NCI-H2196 treated with DMSO at 0.1 percent for 48 hours (cell line): ENCODE data around the gene ENPP7.

Source experiments
- DNase-seq: peaks from one replicate; lab custom pipeline; 2025; ENCODE audit not compliant: unreplicated experiment; lab: John Stamatoyannopoulos, UW

The ENPP7 gene

DNA sequence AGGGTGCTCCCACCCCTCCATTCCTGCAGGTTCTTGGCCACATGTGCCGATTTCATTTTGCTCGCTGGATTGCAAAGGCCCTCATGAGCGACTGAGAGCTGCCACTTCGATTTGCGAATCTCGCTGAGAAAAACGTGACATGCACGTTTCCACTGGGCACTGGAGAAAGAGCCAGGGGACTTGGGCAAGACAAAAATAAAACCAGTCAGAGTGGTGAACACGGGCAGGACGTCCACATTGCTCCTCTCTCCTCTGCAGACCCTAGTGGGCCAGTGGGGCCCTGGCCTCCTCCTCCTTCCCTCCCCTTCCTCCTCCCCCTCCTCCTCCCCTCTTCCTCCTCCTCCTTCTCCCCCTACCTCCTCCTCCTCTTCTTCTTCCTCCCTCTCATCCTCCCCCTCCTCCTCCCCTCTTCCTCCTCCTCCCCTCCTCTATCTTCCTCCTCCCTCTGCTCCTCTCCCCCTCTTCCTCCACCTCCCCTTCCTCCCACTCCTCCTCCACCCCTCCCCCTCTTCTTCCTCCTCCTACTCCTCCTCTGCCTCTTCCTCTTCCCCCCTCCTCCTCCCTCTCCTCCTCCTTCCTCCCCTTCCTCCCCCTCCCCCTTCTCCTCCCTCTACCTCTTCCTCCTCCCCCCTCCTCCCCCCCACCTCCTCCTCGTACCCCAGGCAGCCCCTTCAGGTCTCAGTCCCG lies 28.1 kb upstream of the ENPP7 start:
- no peak for DNase-seq

DNA sequence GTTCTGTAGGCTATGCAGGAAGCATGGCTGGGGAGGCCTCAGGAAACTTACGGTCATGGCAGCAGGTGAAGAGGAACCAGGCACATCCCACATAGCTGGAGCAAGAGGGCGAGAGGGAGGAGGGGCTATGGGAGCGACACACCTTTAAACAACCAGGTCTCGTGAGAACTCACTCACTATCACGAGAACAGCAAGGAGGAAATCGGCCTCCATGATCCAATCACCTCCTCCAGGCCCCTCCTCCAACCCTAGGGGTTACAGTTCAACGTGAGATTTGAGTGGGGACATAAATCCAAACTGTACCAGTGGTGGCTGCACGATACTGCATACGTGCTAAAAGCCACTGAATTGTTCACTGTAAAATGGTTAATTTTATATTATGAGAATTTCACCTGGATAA lies 26.1 kb upstream of the ENPP7 start:
- no peak for DNase-seq

DNA sequence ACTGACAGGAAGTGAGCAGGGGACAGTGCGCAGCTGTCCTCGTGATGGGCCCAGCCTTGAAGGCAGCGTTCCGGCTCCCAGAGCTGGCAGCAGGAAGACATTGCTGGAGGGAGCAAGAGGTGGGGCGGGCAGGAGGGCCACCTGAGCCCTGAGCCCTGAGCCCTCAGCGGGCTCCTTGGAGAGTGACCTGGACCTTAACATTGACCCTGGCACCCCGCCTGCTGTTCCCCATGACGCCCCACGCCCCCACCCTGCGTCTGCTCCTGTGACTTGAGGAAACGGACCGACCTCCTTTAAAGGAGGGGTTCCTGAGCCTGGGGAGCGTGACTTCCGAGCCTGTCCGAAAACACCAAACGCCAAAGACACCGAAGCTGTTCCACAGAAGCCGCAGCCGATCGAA lies 25.1 kb upstream of the ENPP7 start:
- no peak for DNase-seq

DNA sequence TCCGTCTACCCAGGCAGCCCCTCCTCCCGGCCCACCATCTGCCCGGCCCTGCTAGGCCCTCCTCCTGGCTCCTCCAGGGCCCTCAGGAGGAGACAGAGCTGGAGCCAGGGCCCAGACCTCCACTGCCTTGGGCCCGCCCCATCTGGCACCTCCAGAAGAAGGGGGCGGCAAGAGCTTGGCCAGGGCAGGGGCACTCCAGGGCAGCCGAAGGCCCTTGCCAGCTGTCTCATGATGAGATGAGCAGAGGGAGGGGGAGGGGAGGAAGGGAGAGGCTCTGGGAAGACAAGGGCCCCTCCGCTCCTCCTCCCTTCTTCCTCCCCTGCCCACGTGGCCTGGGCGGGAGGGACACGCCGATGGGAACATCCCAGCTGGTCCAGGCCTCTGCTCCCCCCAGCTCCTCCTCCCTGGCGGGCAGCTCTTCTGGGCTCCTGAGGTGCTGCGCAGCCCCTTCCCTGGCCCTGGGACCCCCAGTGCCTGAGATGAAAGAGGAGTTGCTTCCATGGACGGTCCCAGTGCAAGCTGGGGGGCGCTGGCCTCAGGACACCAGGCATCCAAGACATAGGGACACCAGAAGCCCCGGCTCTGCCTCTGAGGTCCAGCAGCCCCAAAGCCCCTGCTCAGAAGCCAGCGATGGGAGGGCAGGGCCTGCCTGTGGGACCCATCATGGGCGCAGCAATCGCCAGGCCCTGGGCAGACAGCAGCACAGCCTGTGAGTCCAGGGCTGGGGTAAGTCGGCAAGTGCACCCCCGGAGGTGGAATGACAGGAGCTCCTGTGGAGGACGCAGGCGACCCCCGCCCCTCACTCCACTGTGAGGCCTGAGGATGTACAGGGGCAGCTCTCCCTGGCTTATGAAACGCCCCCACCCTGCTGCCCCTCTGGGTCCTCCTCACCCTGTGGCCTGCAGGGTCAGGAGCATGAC lies 23.6 kb upstream of the ENPP7 start:
- no peak for DNase-seq

DNA sequence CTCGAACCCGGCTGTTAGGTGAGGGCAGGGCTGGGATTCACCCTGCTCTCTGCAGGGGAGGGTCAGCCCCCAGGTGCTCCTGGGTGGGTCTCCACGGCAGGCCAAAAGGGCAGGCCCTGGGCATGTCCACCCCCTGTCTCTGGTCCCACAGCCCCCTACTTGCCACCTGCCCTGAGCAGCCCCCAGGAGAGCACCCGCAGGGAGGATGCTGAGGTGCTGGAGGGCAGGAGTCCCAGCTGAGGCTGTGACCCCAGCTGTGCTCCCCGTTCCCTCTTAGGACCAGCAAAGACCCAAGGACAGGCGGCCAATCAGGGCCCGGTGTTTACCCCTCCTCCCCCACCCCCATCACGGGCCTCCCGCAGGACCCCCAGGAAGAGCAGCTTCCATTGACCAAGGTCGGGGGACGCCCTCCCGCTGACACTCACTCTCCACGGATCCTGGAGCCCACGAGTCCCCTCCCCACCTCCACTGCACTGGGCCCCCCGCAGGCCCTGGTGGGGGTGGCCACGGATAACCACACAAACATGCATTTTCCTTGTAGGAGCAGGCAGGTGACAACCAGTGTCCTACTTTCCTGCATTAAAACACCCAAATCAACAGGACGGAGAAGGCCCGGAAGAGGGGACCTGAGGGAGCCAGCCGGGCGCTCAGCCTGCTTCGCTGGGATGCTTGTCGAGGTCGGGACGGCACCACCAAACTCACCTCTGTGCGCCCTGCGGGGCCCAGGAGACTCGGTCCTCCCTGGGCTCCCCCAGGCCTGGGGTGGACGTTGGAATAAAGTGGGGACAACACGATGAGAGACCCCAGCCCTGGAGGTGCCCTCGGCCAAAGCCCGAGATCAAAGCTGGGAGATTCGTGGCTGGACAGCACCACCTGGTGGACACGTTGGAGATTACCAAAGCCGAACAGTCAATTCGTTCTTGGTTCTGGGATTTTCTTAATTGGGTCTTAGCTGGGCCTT lies 22.5 kb upstream of the ENPP7 start:
- DNase-seq: peak; percentile 43

DNA sequence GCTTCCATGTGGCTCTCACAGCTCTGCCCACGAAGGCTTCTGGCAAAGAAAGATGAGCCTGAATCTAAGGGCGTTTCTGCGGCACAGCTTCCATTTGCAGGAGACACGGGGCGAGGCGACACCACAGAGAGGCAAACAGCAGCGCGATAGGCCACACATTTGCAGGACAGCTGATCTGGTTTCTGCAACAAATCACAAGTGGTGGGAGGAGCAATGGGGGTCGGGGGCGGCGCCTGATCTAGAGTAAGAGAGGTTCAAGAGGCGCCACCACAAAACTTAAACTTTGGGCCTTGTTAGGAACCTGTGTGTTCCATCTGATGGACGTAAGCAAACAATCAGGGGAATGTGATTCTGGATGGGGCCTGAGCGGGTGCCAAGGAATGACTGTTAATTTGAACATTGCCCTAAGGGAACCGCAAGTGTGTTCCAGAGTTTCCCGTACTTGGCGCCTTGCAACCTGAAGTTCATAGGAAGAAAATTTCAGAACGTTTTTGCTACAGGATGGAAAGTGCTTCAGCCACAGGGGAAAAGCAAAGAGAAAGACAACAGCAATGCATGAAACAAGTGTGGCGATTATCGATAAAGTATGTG lies 18.9 kb upstream of the ENPP7 start:
- no peak for DNase-seq

DNA sequence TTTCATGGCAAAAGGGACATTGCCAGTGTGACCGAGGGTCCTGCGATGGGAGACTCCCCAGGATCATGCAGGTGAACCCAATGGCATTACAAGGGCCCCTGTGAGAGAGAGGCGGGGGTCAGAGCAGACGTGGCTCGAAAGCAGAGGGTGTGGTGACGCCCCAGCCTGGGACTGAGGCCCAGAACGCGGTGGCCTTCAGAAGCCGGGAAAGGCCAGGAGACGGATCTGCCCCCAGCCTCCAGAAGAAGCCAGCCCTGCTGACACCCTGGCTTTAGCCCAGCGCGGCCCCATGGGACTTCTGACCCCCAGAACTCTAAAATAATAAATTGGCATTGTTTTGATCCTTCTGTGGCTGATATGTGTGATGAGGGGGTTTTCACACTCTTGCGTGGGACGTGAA lies 17.4 kb upstream of the ENPP7 start:
- DNase-seq: no peak

DNA sequence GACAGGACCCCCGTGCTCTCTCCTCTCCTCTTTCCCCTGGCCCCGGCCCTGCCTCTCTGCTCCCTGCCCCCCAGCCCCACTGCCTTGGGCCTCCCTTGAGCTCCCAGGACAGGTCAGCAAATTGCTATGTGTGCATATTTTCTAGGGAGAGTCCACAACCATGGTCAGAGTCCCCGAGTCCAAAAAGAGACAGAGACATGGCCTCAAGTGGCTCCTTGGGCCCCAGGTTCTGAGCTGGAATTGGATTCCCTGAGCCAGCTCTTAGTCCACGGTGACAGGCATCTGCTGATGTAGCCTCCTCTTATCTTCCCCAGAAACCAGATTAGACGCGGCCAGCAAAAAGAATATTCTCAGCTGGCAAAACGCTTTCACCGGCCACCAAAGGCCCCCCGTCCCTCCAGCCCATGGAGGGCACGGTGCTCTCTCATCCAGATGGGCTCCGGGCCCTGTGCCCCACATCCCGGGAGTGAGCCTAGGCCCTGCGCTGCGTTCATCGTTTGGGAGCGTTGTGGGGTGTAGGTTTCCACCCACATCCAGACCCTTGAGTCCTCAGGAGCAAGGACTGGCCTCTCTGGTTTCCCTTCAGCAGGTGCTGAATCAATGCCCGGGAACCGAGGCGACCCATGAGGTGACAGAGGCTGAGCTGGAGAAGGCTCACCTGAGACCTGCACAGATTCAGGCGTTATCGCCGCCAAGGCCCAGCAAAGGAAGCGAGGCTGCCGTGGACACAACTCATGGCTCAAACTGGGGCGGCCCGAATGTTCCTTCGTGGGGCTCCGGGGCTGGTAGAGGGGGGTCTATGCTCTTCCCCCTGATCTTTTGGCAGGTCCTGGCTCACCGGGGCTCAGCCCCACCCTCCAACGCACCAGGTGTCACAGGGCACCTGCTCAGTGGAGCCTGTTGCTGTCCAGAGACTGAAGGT lies 16.3 kb upstream of the ENPP7 start:
- DNase-seq: no peak

DNA sequence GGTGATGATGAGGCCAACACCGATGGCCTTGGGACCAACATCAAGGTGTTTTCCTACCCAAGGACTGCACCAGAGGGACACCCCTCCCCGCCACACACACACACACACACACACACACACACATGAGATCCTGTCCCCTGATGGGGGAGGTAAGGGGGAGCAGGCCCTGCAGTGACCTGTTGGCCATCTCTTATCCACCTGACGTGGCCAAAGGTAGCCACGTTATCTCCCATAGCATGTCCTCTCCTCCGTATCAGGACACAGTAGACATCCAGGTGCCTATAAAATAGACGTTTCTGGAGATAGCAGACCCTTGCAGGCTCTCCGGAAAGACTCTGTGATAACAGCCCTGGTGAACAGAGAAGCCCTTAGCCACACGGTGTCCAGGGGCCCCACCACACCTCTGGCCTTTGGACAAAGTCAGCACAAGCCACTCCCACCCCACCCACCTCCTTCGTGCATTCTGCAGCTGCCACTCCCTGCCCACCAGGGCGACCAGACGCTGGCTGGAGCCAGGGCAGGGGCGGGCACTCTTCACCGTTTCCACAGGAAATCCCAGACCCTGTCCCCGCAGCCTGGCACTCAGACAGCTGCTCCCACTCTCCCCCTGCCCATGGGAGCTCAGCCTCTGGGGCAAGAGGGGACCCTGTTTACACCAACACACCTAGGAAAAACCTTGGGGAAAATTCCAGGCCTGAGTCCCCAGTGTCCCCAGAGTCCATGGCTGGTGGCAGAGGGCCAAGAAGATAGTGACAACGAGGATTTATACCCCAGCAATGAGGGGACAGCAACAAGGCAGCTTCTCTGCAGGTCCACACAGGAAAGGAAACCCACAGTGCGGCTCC lies 15.4 kb upstream of the ENPP7 start:
- no peak for DNase-seq

DNA sequence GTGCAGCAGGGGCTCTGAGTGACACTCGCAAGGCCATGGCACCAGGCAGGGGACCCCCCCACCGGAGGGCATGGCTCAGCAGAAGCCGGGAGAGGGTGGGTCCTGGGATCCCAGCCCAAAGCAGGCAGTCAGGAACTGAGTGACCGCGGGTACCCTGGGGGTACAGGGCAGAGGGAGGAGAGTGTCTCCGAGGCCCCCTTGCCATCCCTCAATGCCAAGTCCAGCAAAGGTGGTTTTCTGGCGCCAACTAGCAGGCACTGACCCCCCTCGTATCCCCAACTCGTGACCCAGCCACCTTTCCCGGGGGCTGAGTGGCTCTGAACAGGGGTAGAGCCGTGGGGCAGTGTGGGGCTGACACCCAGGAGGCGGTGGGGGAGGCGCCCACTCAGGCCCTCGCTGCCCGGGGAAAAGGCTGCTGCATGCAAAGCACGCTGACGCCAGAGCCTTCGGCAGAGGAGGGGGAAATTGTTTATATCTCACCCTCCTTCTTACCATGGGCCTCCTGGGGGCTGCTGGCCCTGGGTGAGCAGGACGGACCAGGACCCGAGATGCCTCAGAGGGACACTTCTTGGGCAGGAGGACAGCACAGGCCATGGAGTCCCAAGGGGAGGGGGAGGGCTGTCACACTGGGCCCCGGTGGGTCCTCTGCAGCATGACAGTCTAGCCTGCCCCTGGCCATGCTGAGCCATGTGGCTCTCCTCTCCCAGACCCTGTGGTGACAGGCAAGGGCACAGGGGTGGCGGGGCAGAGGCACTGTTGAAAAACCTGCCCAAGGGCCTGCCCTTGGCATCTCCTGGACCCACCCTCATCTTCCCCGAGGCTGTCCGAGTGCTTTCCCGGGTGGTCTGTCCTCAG lies 14.6 kb upstream of the ENPP7 start:
- DNase-seq: no peak

DNA sequence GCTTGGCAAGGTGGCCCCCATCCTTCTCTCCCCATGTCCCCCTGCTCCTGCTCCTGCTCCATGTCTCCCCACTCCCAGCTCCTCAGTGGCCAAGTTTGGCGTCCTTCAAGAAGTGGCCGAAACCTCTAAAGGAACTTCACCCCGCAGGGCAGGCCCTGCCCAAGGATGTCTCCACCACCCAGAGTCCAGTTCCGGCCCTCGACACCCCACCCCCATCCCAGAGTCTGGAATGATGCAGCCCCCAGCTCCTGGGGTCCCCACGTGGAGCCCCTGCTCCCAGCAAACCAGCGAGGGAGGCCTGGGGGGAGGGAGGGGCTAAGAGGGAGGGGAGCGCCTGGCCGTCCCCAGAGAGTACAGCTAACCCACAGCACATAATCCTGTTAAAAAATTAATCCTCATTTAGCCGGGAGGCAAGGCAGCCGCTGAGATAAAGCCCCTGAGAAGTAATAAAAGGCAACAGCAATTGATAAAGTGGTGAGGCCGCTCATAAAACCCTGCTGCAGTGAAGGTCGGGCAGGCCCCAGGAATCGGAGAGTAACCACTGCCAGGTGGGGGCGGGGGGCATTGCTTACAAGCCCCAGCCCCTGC lies 9.9 kb upstream of the ENPP7 start:
- no peak for DNase-seq

DNA sequence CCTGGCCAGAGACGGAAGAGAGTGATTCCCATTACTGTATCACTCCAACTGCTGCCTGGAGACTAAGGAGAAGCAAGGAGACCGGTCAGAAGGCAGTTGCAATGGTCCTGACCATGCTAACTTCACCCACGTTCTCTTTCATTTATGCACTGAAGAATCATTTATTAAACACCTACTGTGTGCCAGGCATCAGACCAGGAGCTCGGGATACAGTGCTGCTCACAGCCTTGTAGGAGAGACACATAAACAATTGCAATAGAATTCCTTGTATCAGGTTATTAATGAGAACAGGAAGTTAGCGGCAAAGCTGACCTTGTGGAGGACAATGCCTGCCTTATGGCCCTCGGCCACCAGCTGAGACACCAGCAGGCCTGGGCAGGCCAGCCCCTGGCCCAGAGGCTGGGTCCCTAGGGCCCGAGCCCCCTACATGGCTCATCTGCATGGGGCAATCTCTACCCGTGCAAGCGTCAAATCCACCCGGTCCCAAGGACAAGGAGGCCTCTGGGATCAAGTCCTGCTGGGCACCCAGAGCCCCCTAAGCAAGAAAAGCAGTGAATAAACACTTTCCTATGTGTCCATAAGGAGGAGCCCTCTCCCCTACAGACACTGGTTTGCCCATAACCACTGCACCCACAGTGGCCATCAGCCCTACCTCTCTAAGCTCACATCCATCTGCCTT lies 8.6 kb upstream of the ENPP7 start:
- no peak for DNase-seq

DNA sequence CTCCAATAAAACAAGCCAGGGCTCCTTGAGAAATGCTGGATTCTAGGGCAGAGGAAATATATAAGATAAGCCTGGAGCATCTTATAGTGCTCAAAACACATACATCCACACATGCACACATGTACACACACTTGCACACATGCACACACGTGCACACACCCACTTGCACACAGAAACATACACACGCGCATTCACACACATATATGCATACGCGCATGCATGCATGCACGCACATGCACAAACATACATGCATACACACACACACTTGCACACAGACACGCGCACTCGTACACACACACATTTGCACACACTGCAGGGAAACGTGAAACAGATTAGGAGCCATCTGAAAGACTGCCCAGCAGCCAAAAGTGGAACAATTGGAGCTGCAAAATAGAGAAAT lies 8.0 kb upstream of the ENPP7 start:
- no peak for DNase-seq

DNA sequence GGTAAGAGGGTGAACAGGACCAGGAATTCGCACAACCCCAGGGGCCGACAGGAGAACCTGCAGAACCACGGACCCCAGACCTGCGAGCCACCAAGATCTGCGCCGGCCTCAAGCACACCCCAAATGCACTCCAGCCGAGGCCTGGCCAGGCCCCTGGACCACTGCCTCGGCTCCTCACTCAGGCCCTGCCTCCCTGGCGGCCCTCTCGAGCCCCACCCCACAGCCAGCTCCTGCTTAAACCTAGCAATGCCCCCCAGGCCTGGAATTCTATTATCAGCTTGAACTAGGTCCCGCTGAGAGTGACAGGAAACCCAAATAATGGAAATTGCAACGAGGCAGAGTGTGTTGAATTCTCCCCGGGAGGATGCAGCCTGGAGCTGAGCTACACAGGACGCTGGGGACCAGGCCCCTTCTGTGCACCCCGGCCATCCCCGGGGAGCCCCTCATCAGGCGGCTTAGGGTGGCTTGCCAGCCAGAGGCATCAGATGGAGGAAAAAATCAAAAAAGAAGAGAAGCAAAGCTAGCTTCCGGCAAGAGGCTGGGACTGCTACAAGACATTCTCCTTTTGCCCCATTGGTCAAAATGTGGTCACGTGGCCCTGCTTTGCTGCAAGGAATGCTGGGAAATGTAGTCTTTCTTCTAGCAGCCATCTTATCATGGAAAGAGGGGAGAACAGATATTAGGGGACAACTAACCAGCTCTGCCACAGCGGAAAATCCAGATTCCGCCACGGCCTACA lies 2.4 kb upstream of the ENPP7 start:
- DNase-seq: peak; percentile 90

DNA sequence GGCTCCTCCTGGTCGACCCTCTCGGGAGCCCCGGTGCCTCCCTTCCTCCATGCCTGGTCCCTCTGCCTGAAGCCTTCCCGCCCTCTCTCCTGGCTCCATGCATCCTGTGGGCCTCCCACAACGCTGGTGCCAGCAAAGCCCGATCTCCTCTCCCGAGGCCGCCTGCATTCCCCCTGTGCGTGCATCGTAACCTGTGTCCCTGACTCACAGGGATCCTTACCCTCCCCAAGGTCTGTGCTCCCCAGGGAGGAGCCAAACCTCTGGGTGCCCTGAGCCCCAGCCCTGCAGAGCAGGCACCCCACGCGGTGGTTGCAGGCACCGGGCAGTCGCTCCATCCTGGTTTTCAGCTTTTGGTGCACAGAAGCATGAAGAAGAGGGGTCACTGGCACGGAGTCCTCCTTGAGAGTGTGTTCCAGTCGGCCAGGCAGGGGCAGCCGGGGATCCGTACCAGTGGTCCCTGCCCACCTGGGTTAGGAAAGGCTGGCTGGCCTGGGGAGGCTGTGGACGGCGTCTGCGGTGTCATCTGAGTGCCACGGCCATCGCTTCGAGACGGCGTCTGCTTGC lies 1.8 kb upstream of the ENPP7 start:
- no peak for DNase-seq

DNA sequence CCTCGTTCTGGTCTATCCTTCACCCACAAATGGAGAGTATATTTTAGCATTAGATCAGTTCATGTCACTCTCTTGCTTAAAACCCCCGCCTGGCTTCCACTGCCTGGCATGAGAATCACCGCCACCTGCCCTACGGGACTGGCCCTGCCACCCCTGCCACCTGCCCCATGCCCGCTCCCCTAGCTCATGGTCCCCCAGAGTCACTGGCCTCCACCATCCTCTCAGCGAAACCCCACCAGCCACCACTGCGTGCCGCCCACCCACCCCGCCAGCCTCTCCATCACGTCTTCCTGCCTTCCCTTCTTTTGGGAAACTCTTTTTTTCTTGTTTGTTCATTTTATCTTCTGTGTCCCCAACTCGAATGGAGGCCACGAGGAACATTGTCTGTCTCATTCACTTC lies 982 bp upstream of the ENPP7 start:
- no peak for DNase-seq
